Measurements from ENCODE around the gene RPH3AL. TPM values are rescaled to one million over a fixed set of nuclear protein-coding genes. Genes with fewer than 3 reads are reported as not detected.

The RPH3AL gene
- total RNA-seq, 1 experiment from 2014 or later: 3.0 TPM

GRCh38 chr17:207775-208174, 144.8 kb downstream of the RPH3AL start:
- H3K56ac ChIP-seq (ENCODE audit: insufficient read length, low read depth, low read length): no peak overlapping the region
- H3K79me2 ChIP-seq (ENCODE audit: insufficient read depth, low read length): no peaks in the 10 kb centered on the region
- H3K9me3 ChIP-seq (ENCODE audit: control insufficient read depth, low read depth, low read length): no peaks in the 10 kb centered on the region
- H3K36me3 Mint-ChIP-seq (ENCODE audit: insufficient read depth in 1 of 3, low read depth in 3 of 3): peaks cover 0 to 8% (median 5%) of the 10 kb centered on the region in 3 experiments; a peak in 5 of 7 replicates
- no peak overlapping the region for H4K5ac ChIP-seq (ENCODE audit: insufficient read length, low read depth, low read length)
- no peak overlapping the region for H2BK12ac ChIP-seq (ENCODE audit: insufficient read length, low read depth, low read length)
- no CpG with 5 or more reads among the region's 8 CpGs for WGBS (ENCODE audit: extremely low coverage, insufficient read length, low lambda C conversion rate)
- peaks cover 7 to 18% of the 10 kb centered on the region in 2 experiments; a peak in 3 of 5 replicates for H3K9me3 Mint-ChIP-seq
- no peaks in the 10 kb centered on the region for H3K4me1 ChIP-seq (ENCODE audit: insufficient read depth, low read length)
- no peaks in the 10 kb centered on the region for H3K23me2 ChIP-seq (ENCODE audit: insufficient read length, low read depth, low read length, poor library complexity, severe bottlenecking)
- H2BK5ac ChIP-seq (ENCODE audit: insufficient read length, low read length): no peak overlapping the region
- DNase-seq: no peak
- no peak overlapping the region for H2BK120ac ChIP-seq (ENCODE audit: low read depth, low read length, poor library complexity, severe bottlenecking)
- H3K27ac Mint-ChIP-seq: no peak overlapping the region
- no peak for TF ChIP-seq CTCF (conservative IDR thresholded peaks at IDR 0.05)
- no peak overlapping the region for H4K91ac ChIP-seq (ENCODE audit: insufficient read length, low read depth, low read length)
- peaks cover 3 to 12% of the 10 kb centered on the region in 2 experiments; a peak in 3 of 4 replicates for H3K4me1 Mint-ChIP-seq
- H4K20me1 ChIP-seq (ENCODE audit: control insufficient read depth, insufficient read depth, insufficient read length): no peaks in the 10 kb centered on the region
- no peak overlapping the region for H2AK5ac ChIP-seq (ENCODE audit: insufficient read length, low read length)
- no peak overlapping the region for H4K8ac ChIP-seq (replicated peaks; ENCODE audit: insufficient read length, low read depth, low read length)
- H3K27ac ChIP-seq (ENCODE audit: insufficient read length, low read depth, low read length): no peak overlapping the region
- H3K4me3 Mint-ChIP-seq: no peak overlapping the region
- no peaks in the 10 kb centered on the region for H3K27me3 ChIP-seq (ENCODE audit: insufficient read depth, low read length)
- no peak overlapping the region for H3K14ac ChIP-seq (ENCODE audit: insufficient read depth, low read length)
- H2BK20ac ChIP-seq (ENCODE audit: low read depth, low read length, poor library complexity, severe bottlenecking): no peak overlapping the region
- no peak overlapping the region for H3K4me2 ChIP-seq (ENCODE audit: insufficient read depth, insufficient read length, low read length)
- H2BK15ac ChIP-seq (ENCODE audit: low read depth, low read length): no peak overlapping the region
- H2AFZ ChIP-seq (ENCODE audit: low read length): no peak overlapping the region
- H3T11ph ChIP-seq (ENCODE audit: low read length): no peak overlapping the region
- no peak overlapping the region for H3K18ac ChIP-seq (ENCODE audit: insufficient read length, low read depth, low read length)
- H3K79me1 ChIP-seq (ENCODE audit: insufficient read depth, low read depth, low read length, poor library complexity, severe bottlenecking): no peaks in the 10 kb centered on the region
- no peak overlapping the region for H3K23ac ChIP-seq (ENCODE audit: insufficient read length, low read depth, low read length)
- H3K27me3 Mint-ChIP-seq (ENCODE audit: low read depth): peaks cover 6% of the 10 kb centered on the region
- no peak overlapping the region for H3K4ac ChIP-seq (ENCODE audit: low read depth, low read length)
- no peak overlapping the region for H3K9ac ChIP-seq (ENCODE audit: extremely low read depth, insufficient read length, low read length)

All from H9 (cell line).